Measurements from ENCODE around the gene PAGE2B.

DNA sequence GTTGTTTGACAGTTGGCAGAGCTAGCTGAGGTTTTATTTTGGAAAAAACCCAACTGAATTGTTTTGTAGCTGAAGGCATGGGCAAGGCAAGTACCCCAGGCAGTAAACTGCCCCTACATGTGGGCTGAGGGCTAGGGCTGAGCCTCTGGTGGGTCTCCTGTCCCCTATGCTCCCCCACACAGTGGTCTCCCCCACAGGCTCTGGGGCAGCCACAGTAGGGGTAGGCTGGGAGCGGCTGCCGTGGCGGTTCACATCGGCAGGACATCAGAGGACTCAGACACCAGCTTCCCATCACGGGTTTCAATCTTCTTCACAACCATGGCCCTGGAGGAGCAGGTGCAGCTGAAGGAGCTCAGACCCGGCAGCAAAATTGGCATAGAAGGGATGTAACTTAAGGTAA, 33.3 kb upstream of the PAGE2B start:
- TF ChIP-seq CTCF (IDR thresholded peaks at IDR 0.05 in 8 of 11, conservative IDR thresholded peaks at IDR 0.05 in 3 of 11) (no peak), POLR2A (IDR thresholded peaks at IDR 0.05) (no peak), POLR2AphosphoS5 (IDR thresholded peaks at IDR 0.05) (no peak)
